Activated CD4-positive, alpha-beta T cell treated with anti-CD3 and anti-CD28 coated beads for 24 hours (primary cell): ENCODE data around the gene AHI1.

Source experiments
- DNase-seq, 2 donors: peaks; one replicate each; pipeline ENCODE4 v3.0.0-alpha.2; 2020; ENCODE audit warnings: low read depth in 2 of 2

The AHI1 gene

GRCh38 chr6:135299256-135299655 lies 198.3 kb downstream of the AHI1 start:
- no peak for DNase-seq

- DNase-seq = no peak
Measured at GRCh38 chr6:135298455-135298854, 199.1 kb downstream of the AHI1 start.

DNA sequence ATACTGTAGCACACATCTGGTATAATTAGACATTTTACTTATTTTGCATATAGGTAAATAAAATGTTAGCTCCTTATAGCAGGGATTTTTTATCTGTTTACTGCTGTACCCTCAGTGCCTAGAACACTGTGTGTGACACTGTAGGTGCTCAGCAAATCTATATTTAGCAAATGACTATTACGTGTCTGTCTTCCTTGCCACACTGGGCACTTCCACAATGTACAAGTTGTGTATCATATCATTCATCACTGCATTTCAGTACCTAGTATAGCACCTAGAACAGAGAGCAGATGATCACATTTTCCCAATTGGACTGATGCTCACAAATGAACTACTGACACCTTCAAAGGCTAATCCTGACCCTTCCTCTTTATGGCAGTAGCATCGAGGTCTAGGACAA lies 200.8 kb downstream of the AHI1 start:
- DNase-seq = no peak

DNA sequence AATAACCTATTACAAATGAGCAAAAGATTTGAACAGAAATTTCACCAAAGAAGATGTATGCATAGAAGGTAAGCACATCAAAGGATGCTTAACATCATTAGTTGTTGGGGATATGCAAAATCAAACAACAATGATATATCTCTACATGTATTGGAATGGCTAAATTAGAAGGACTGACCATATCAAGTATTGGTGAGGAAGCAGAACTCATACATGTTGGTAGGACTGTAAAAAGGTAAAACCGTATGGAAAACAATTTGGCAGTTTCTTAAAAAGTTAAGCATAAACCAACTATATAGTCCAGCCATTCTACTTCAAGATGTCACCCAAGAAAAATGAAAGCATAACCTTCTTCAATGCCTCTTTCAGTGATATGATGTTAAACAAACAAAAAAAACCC lies 202.5 kb downstream of the AHI1 start:
- DNase-seq = no peak

- no peak for DNase-seq
Measured at GRCh38 chr6:135291288-135292076, 206.1 kb downstream of the AHI1 start.

DNA sequence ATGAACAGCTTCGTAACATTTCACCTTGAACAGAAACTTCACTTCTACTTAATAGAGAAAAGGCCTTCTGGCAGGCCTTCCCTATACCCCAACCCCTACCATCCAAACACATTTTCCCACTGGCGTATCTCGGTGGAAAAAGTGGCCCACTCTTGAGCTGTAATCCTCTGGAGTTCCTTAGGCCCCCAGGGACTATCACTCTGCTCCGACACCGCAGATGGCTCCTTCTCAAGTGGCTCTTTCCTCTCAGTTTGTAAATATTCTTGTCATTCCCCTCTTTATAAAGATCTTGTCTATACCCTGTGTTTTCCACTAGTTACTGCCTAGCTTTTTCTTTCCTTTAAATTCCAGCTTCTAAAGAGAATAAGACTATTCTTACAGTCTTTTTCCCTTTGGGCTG lies 207.7 kb downstream of the AHI1 start:
- DNase-seq = no peak

GRCh38 chr6:135286962-135287538 lies 210.5 kb downstream of the AHI1 start:
- no peak for DNase-seq

GRCh38 chr6:135285165-135285564 lies 212.4 kb downstream of the AHI1 start:
- DNase-seq = no peak

GRCh38 chr6:135283926-135284325 lies 213.6 kb downstream of the AHI1 start:
- DNase-seq = no peak

DNA sequence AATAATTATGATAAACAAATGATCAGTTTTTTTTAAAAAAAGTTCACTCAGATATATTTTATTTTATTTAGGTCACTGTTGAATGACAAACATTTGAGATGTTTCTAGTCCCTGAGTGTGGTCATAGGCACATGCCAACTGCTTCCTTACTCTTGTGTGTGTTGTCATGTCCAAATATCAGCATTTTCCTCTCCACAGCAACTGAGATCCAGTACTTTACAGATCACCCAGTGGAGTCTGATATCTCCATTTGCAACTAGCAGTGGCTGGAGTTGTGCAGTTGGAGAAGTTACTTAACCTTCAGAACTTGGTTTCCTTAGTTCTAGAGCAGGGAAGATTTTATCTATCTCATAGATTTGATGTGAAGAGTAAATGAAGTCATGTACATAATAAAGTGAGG lies 215.1 kb downstream of the AHI1 start:
- no peak for DNase-seq

DNA sequence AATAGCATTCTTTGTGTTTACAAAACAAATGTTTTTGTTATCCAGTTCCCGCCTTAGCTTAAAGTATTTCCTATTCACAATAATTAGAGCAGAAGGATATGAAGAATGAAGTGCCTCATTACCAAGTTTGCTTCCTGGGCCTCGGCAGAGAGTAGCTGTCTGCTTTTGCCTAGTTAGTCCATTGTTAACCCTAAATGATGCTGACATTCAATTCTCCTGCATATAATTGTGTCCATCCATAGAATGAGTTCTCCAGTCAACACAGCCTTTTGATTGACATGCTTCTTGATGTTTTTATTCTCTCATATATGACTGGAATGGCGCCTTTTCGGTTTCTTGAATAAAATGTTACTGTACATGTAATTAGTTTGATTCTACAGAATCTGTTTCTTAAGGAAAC lies 215.6 kb downstream of the AHI1 start:
- no peak for DNase-seq

DNA sequence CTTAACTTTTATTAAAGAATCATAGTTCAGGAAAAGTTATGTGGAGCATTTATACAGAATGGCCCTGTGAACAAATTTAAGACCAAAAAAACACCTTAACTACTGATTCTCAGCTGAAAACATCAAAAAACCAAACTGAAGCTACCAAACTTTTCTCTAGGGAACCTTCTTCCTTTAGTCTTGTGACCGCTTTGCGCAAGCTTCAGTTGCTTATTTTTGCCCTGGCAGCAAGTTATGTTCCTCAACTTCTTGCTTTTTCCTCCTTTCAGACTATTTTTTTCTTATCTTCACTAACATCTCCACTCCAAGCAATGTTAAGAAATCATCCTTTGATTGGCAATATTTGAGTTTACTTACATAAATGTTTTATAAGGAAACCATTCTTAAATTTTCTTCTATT lies 216.3 kb downstream of the AHI1 start:
- no peak for DNase-seq

- DNase-seq = no peak
Measured at GRCh38 chr6:135280375-135281136, 217.0 kb downstream of the AHI1 start.

GRCh38 chr6:135277422-135277821 lies 220.1 kb downstream of the AHI1 start:
- no peak for DNase-seq

DNA sequence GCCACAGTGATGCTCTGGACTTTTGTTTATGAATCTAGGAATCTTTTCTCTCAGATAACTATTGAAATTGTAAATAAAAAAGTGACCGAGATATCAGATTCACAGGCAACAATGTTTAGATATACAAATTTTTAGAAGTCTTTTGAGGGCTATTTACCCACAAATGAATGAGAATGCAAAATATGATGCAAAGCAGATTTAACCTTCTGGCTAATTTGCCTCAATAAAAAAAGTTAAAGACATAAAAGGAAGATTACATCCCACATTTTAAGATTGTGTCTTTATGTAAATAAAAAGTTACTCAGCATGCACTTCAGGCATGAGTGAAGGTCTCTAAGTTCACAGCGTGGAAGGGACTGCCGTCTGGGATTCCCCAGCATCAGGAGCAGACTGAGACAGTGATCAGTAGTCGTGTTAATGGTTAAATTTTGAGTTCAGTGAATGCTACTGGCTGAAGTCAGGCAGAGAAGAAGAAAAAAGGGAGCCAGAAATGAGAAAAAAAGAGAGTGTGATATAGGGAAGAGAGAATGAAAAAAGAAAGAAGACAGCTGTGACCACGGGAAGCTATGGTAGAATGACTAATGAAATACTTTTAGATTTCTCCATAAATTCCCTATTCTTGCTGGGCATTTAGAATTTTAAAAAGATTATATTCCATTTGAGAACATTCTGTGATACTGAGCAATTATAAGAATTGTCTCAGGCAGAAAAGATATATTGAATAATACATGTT lies 222.8 kb downstream of the AHI1 start:
- DNase-seq = no peak

- DNase-seq = no peak
Measured at GRCh38 chr6:135271626-135272025, 225.9 kb downstream of the AHI1 start.

DNA sequence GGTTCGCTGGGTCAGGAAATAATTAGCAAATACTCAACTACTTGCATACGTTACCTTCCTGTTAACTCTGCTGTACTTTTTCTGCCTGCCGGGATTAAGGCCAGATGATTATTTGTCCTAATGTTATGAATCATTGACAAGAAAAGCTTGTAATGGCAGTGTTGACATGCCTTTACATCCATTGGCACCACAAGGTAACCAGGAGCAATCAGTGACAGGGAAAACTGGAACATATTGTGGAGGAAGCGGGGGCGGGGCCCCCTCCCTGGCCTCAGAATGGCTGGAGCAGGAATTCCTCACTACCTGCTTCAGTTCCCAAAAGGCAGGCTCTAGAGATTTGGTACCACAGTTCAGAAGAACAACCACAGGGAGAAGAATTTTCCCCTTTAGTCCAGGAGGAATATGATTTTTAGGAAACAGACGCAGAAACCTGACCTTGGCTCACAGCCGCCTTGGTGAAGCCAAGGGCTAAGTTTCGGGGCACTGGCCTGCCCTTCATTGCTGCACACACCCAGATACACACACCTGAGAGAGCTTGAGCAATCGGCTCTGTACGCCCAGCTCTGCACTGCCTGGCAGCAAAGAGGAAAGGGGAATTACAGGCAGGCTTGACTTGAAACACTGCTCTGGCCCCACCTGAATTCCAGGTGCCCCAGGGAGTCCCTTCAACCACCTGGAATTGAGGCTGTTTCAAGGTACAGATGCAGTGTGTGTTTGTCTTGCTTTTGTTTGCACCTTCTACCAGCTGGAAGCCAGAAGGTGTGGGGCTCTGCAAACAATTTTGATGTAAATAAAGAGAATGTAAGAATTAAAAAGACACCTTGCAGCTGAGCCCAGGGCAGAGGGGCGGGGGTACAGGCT lies 226.6 kb downstream of the AHI1 start:
- no peak for DNase-seq

DNA sequence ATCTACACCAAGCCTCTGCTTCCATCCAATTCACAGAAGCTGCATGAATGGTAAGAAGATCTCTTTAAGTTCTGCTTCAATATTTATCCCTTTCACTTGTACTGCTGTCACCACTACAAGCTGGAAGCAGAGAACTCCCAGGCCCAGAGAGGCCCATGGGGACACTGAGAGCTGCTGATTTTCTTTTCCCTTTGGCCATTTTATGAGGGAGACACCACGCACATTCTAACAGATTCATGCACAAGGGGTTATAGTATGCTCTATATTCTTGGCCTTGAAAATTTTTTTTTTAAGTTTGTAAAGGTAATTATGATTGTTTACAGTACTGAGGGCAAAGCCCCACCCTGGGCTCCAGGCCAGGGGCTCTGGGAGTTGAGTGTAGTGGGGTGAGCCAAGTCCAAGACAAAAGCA lies 228.1 kb downstream of the AHI1 start:
- no peak for DNase-seq

DNA sequence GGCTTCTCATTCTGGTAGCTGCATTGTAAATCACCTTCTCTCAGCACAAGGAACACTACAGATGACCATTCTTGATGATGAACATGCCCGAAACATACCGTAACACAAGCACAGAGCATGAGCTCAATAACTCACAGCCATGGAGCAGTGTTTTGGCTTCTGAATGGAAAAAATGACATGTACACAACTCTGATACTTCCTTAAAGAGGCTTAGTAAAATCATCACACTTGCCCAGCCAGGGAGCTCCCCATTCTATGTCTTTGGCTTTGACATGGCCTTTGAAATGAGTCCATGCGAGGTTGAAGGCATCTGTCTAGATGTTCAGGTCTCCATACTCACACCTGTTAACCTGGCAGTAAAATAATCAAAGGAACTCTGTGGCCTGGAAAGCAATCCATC lies 228.8 kb downstream of the AHI1 start:
- DNase-seq = no peak

DNA sequence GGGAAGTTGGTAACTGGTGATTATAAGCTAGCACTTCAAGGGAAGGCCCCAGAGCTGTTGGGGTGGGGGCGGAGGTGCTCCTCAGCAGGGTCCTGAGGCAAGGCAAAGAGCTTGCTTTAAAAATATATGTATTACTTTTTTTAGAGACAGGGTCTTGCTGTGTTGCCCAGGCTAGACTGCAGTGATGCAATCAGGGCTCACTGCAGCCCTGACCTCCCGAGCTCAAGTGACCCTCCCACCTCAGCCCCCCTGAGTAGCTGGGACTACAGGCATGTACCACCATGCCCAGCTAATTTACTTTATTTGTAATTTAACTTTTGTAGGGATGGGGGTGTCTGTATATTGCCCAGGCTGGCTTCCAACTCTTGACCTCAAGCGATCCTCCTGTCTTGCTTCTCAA lies 229.3 kb downstream of the AHI1 start:
- no peak for DNase-seq

DNA sequence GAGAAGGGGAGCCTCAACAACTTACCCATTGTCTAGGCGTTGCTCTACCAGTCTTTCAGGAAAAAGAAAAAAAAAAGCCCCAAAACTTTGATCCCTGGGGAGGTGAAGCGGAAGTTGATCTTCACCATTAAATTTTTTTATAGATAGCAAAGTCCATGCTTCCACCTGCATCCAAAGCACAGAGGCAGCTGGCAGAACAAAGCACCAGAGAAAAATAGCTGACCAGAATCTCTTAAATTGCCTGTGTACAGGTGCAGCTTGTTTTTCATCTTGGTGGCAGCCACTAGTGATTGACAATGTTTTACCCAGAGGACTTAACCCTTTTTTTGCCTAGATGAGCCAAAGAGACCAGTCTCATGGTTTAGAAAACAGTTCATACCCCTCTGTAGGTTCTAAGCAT lies 230.5 kb downstream of the AHI1 start:
- no peak for DNase-seq
